Muscle layer of duodenum (tissue), 2 donors: ENCODE data around the gene PDC.

Source experiments
- H3K27ac ChIP-seq: one replicate; pipeline ENCODE4 v1.7.0; 2013; ENCODE audit warnings: mild to moderate bottlenecking, low read length
- H3K27me3 ChIP-seq: one replicate; pipeline ENCODE4 v1.7.0; 2013; ENCODE audit warnings: low read depth, mild to moderate bottlenecking, control low read depth, low read length
- H3K36me3 ChIP-seq, 2 donors: one replicate each; pipeline ENCODE4 v1.7.0; 2013; ENCODE audit warnings: low read length in 2 of 2, control low read depth in 1 of 2, mild to moderate bottlenecking in 1 of 2; ENCODE audit not compliant: insufficient read depth in 2 of 2, control insufficient read depth in 1 of 2
- H3K4me1 ChIP-seq, 2 donors: one replicate each; pipeline ENCODE4 v1.7.0; 2013; ENCODE audit warnings: low read length in 2 of 2, mild to moderate bottlenecking in 2 of 2, control low read depth in 1 of 2, moderate library complexity in 1 of 2; ENCODE audit not compliant: insufficient read depth in 2 of 2, control insufficient read depth in 1 of 2
- H3K4me3 ChIP-seq, 2 donors: one replicate each; pipeline ENCODE4 v1.7.0; 2013; ENCODE audit warnings: low read length in 2 of 2, low read depth in 1 of 2, mild to moderate bottlenecking in 1 of 2
- H3K9me3 ChIP-seq, 2 donors: one replicate each; pipeline ENCODE4 v1.7.0; 2013; ENCODE audit warnings: low read length in 2 of 2, control low read depth in 1 of 2, mild to moderate bottlenecking in 1 of 2; ENCODE audit not compliant: control insufficient read depth in 1 of 2
- donor health status: healthy.

Gene PDC

GRCh38 chr1:186491336-186491735, 30.4 kb upstream of the PDC start:
- H3K27me3 ChIP-seq, result no peaks in the 10 kb centered on the region
- H3K36me3 ChIP-seq, result no peaks in the 10 kb centered on the region
- no peaks in the 10 kb centered on the region for H3K4me1 ChIP-seq
- H3K9me3 ChIP-seq, result no peaks in the 10 kb centered on the region
- no peak overlapping the region for H3K27ac ChIP-seq
- H3K4me3 ChIP-seq, result no peak overlapping the region

- Histone ChIP-seq H3K9me3 (no peaks in the 10 kb centered on the region), H3K4me1 (no peaks in the 10 kb centered on the region), H3K36me3 (no peaks in the 10 kb centered on the region), H3K27me3 (no peaks in the 10 kb centered on the region), H3K27ac (no peak overlapping the region), H3K4me3 (no peak overlapping the region)
Observed at GRCh38 chr1:186487163-186487562, 26.2 kb upstream of the PDC start.

GRCh38 chr1:186486061-186486460, 25.1 kb upstream of the PDC start:
- H3K4me1 ChIP-seq, result no peaks in the 10 kb centered on the region
- H3K27ac ChIP-seq, result no peak overlapping the region
- H3K36me3 ChIP-seq, result no peaks in the 10 kb centered on the region
- no peaks in the 10 kb centered on the region for H3K27me3 ChIP-seq
- H3K9me3 ChIP-seq, result no peaks in the 10 kb centered on the region
- no peak overlapping the region for H3K4me3 ChIP-seq

GRCh38 chr1:186483561-186483960, 22.6 kb upstream of the PDC start:
- Histone ChIP-seq H3K36me3 (no peaks in the 10 kb centered on the region), H3K9me3 (no peaks in the 10 kb centered on the region), H3K4me1 (no peaks in the 10 kb centered on the region), H3K27me3 (no peaks in the 10 kb centered on the region), H3K4me3 (no peak overlapping the region), H3K27ac (no peak overlapping the region)

- H3K4me1 ChIP-seq, result no peaks in the 10 kb centered on the region
- no peak overlapping the region for H3K4me3 ChIP-seq
- H3K27ac ChIP-seq, result no peak overlapping the region
- no peaks in the 10 kb centered on the region for H3K9me3 ChIP-seq
- H3K36me3 ChIP-seq, result no peaks in the 10 kb centered on the region
- H3K27me3 ChIP-seq, result no peaks in the 10 kb centered on the region
Observed at GRCh38 chr1:186482661-186483255, 21.8 kb upstream of the PDC start.

GRCh38 chr1:186481303-186481888, 20.5 kb upstream of the PDC start:
- Histone ChIP-seq H3K4me3 (no peak overlapping the region), H3K4me1 (no peaks in the 10 kb centered on the region), H3K27ac (no peak overlapping the region), H3K36me3 (no peaks in the 10 kb centered on the region), H3K9me3 (no peaks in the 10 kb centered on the region), H3K27me3 (no peaks in the 10 kb centered on the region)

- H3K27me3 ChIP-seq, result no peaks in the 10 kb centered on the region
- H3K4me3 ChIP-seq, result no peak overlapping the region
- H3K27ac ChIP-seq, result no peak overlapping the region
- H3K9me3 ChIP-seq, result no peaks in the 10 kb centered on the region
- H3K4me1 ChIP-seq, result no peaks in the 10 kb centered on the region
- H3K36me3 ChIP-seq, result no peaks in the 10 kb centered on the region
Observed at GRCh38 chr1:186479162-186479561, 18.2 kb upstream of the PDC start.

GRCh38 chr1:186476264-186477040, 15.5 kb upstream of the PDC start:
- no peaks in the 10 kb centered on the region for H3K36me3 ChIP-seq
- H3K4me3 ChIP-seq, result no peak overlapping the region

GRCh38 chr1:186474208-186474607, 13.3 kb upstream of the PDC start:
- Histone ChIP-seq H3K27me3 (no peaks in the 10 kb centered on the region), H3K27ac (no peak overlapping the region), H3K9me3 (no peaks in the 10 kb centered on the region), H3K36me3 (no peaks in the 10 kb centered on the region), H3K4me3 (no peak overlapping the region), H3K4me1 (no peaks in the 10 kb centered on the region)

More at GRCh38 chr1:186476264-186477040, 15.5 kb upstream of the PDC start:
- Histone ChIP-seq H3K27ac (no peak overlapping the region), H3K4me1 (no peaks in the 10 kb centered on the region), H3K27me3 (no peaks in the 10 kb centered on the region), H3K9me3 (no peaks in the 10 kb centered on the region)

- H3K4me1 ChIP-seq, result no peaks in the 10 kb centered on the region
- H3K36me3 ChIP-seq, result no peaks in the 10 kb centered on the region
- H3K4me3 ChIP-seq, result no peak overlapping the region
- no peaks in the 10 kb centered on the region for H3K27me3 ChIP-seq
- no peak overlapping the region for H3K27ac ChIP-seq
- H3K9me3 ChIP-seq, result no peaks in the 10 kb centered on the region
Observed at GRCh38 chr1:186473047-186473446, 12.1 kb upstream of the PDC start.

GRCh38 chr1:186465946-186466345, 5.0 kb upstream of the PDC start:
- no peaks in the 10 kb centered on the region for H3K27me3 ChIP-seq
- H3K27ac ChIP-seq, result no peak overlapping the region
- H3K9me3 ChIP-seq, result no peaks in the 10 kb centered on the region
- no peaks in the 10 kb centered on the region for H3K4me1 ChIP-seq
- no peak overlapping the region for H3K4me3 ChIP-seq
- H3K36me3 ChIP-seq, result no peaks in the 10 kb centered on the region
